GM23338 (cell line): ENCODE data around the gene SFMBT2. TPM values are rescaled to one million over a fixed set of nuclear protein-coding genes. Genes with fewer than 3 reads are reported as not detected.

Experiments
- ATAC-seq: fragments of 200-7000 bp; cut with Tn5 transposase; 3 replicates; pipeline ENCODE4 v1.9.1; 2020
- DNase-seq: peaks from one replicate; pipeline ENCODE4 v3.0.0-alpha.2; 2015; ENCODE audit warnings: low spot score
- H2AFZ ChIP-seq: fragments of 200-600 bp; sonication (generic); 2 replicates; pipeline ENCODE4 v1.8.0; 2016; ENCODE audit warnings: antibody characterized with exemption, mild to moderate bottlenecking, moderate library complexity
- H3F3A ChIP-seq: fragments of 200-600 bp; sonication (generic); replicated peaks from 2 replicates; pipeline ENCODE4 v1.8.0; 2017; ENCODE audit warnings: antibody characterized with exemption, mixed run types, low read depth
- H3K27ac ChIP-seq: fragments of 200-600 bp; sonication (generic); 2 replicates; pipeline ENCODE4 v1.6.1; 2016; ENCODE audit warnings: low read depth
- H3K27me3 ChIP-seq: fragments of 200-600 bp; sonication (generic); 2 replicates; pipeline ENCODE4 v1.8.0; 2016; ENCODE audit warnings: mild to moderate bottlenecking, mixed run types, moderate library complexity; ENCODE audit not compliant: insufficient read depth
- H3K36me3 ChIP-seq: fragments of 200-600 bp; sonication (generic); 2 replicates; pipeline ENCODE4 v1.8.0; 2016; ENCODE audit warnings: mild to moderate bottlenecking; ENCODE audit not compliant: insufficient read depth
- H3K4me1 ChIP-seq: fragments of 200-600 bp; sonication (generic); 2 replicates; pipeline ENCODE4 v1.8.0; 2016; ENCODE audit warnings: mild to moderate bottlenecking, moderate library complexity; ENCODE audit not compliant: insufficient read depth
- H3K4me2 ChIP-seq: fragments of 200-600 bp; sonication (generic); 2 replicates; pipeline ENCODE4 v1.7.1; 2017; ENCODE audit warnings: mixed run types
- H3K4me3 ChIP-seq: fragments of 200-600 bp; sonication (generic); 2 replicates; pipeline ENCODE4 v1.6.1; 2016; ENCODE audit warnings: mixed run types
- H3K79me2 ChIP-seq: fragments of 200-600 bp; sonication (generic); replicated peaks from 2 replicates; pipeline ENCODE4 v1.8.0; 2017; ENCODE audit warnings: mild to moderate bottlenecking; ENCODE audit not compliant: insufficient read depth
- H3K9me2 ChIP-seq: fragments of 200-600 bp; sonication (generic); 2 replicates; pipeline ENCODE4 v1.8.0; 2017; ENCODE audit not compliant: insufficient read depth
- H4K20me1 ChIP-seq: fragments of 200-600 bp; sonication (generic); replicated peaks from 2 replicates; pipeline ENCODE4 v1.8.0; 2017; ENCODE audit warnings: mild to moderate bottlenecking; ENCODE audit not compliant: insufficient read depth
- H3K27ac Mint-ChIP-seq: 2 replicates; pipeline ENCODE4 v1.8.0; 2020; ENCODE audit warnings: inconsistent platforms, mild to moderate bottlenecking, moderate library complexity, mixed read lengths
- H3K27me3 Mint-ChIP-seq: 3 replicates; pipeline ENCODE4 v1.8.0; 2022; ENCODE audit warnings: low read depth, mild to moderate bottlenecking, moderate library complexity, mixed read lengths, inconsistent platforms; ENCODE audit not compliant: insufficient read depth, poor library complexity
- H3K36me3 Mint-ChIP-seq: 3 replicates; pipeline ENCODE4 v1.8.0; 2021; ENCODE audit warnings: low read depth, mild to moderate bottlenecking, inconsistent platforms, moderate library complexity, mixed read lengths
- H3K4me1 Mint-ChIP-seq: 3 replicates; pipeline ENCODE4 v1.8.0; 2020; ENCODE audit warnings: mild to moderate bottlenecking, inconsistent platforms, mixed read lengths
- H3K4me3 Mint-ChIP-seq: 3 replicates; pipeline ENCODE4 v1.8.0; 2021; ENCODE audit warnings: moderate library complexity, mild to moderate bottlenecking, inconsistent platforms, mixed read lengths
- H3K9me3 Mint-ChIP-seq: 3 replicates; pipeline ENCODE4 v1.8.0; 2020; ENCODE audit warnings: moderate library complexity, mild to moderate bottlenecking, inconsistent platforms, mixed read lengths
- CREB1 ChIP-seq: fragments of 250-450 bp; sonication (Bioruptor Pico); IDR thresholded peaks from 2 replicates; pipeline ENCODE4 v1.5.0; 2020; ENCODE audit warnings: low read depth, mild to moderate bottlenecking, moderate library complexity
- CTCF ChIP-seq, 2 experiments: fragments of 200-600 bp in 1 of 2; sonication (generic) in 1 of 2; conservative IDR thresholded peaks; 2 replicates each; pipeline versions ENCODE4 v1.5.1 to v1.6.1; 2016 to 2017; ENCODE audit warnings: antibody characterized with exemption in 2 of 2, low read depth in 2 of 2, mild to moderate bottlenecking in 2 of 2, moderate library complexity in 1 of 2
- ETS1 ChIP-seq: IDR thresholded peaks from 2 replicates; pipeline ENCODE4 v1.6.1; 2016; ENCODE audit warnings: antibody characterized with exemption
- EZH2 ChIP-seq: fragments of 200-600 bp; sonication (generic); IDR thresholded peaks from one replicate; pipeline ENCODE4 v1.8.0; 2017; ENCODE audit warnings: antibody characterized with exemption, mild to moderate bottlenecking, low read depth; ENCODE audit not compliant: unreplicated experiment
- EZH2phosphoT487 ChIP-seq: fragments of 200-600 bp; sonication (generic); IDR thresholded peaks from one replicate; pipeline ENCODE4 v1.8.1; 2018; ENCODE audit warnings: antibody characterized with exemption; ENCODE audit not compliant: unreplicated experiment
- JUNB ChIP-seq: IDR thresholded peaks from one replicate; pipeline ENCODE4 v1.6.1; 2016; ENCODE audit warnings: antibody characterized with exemption; ENCODE audit not compliant: unreplicated experiment
- NANOG ChIP-seq: IDR thresholded peaks from 2 replicates; pipeline ENCODE4 v1.6.1; 2016; ENCODE audit warnings: antibody characterized with exemption, borderline replicate concordance
- POLR2AphosphoS5 ChIP-seq: IDR thresholded peaks from 2 replicates; pipeline ENCODE4 v1.6.1; 2016; ENCODE audit warnings: antibody characterized with exemption, low read depth
- REST ChIP-seq: IDR thresholded peaks from one replicate; pipeline ENCODE4 v1.6.1; 2018; ENCODE audit warnings: antibody characterized with exemption; ENCODE audit not compliant: unreplicated experiment
- STAT1 ChIP-seq: IDR thresholded peaks from one replicate; pipeline ENCODE4 v1.6.1; 2016; ENCODE audit warnings: antibody characterized with exemption; ENCODE audit not compliant: unreplicated experiment
- ZNF114 ChIP-seq: fragments of 250-450 bp; sonication (Bioruptor Pico); IDR thresholded peaks from 2 replicates; pipeline ENCODE4 v1.5.0; 2020; ENCODE audit warnings: mild to moderate bottlenecking, moderate library complexity
- ZNF331 ChIP-seq: fragments of 250-450 bp; sonication (Bioruptor Pico); IDR thresholded peaks from 2 replicates; pipeline ENCODE4 v1.5.0; 2020; ENCODE audit warnings: low read depth, mild to moderate bottlenecking, moderate library complexity
- ZNF462 ChIP-seq: fragments of 250-450 bp; sonication (Bioruptor Pico); IDR thresholded peaks from 2 replicates; pipeline ENCODE4 v1.5.0; 2020; ENCODE audit warnings: mild to moderate bottlenecking, moderate library complexity
- polyA plus RNA-seq: library from polyadenylated mRNA; unstranded; fragments of >200 nt; fragmentation: Nextera tagmentation; extraction: Ambion mirVana; gene quantifications from 2 replicates; pipeline ENCODE4 v1.2.1, GENCODE V29; 2016
- total RNA-seq: library from RNA; depleted of rRNA; stranded (reverse); fragments of >200 nt; shearing (Covaris generic); gene quantifications from 2 replicates; pipeline ENCODE4 v1.2.3, GENCODE V29; 2014

SFMBT2 gene
- total and polyA plus RNA-seq, 2 experiments from 2014 or later: 2.7 to 6.7 TPM

GRCh38 chr10:7275761-7276440, 134.9 kb downstream of the SFMBT2 start:
- H3K27ac ChIP-seq: no peak overlapping the region
- H2AFZ ChIP-seq: no peak overlapping the region
- TF ChIP-seq ZNF462 (CRISPR knock-in tag) (no peak), REST (no peak), STAT1 (no peak), ETS1 (no peak), CTCF (conservative IDR thresholded peaks at IDR 0.05; ENCODE audit: low read depth in 2 of 2) (no peak), ZNF114 (CRISPR knock-in tag) (no peak), JUNB (no peak), EZH2phosphoT487 (no peak), NANOG (no peak), CREB1 (CRISPR knock-in tag) (no peak), EZH2 (no peak), POLR2AphosphoS5 (no peak), ZNF331 (CRISPR knock-in tag) (no peak)
- H3K4me3 ChIP-seq: no peak overlapping the region
- H3K4me2 ChIP-seq: no peak overlapping the region
- Mint-ChIP-seq H3K27me3 (peaks cover 5% of the 10 kb centered on the region), H3K36me3 (no peaks in the 10 kb centered on the region), H3K27ac (no peak overlapping the region), H3K4me1 (peaks cover 3% of the 10 kb centered on the region; the same call in 2 of the 3 replicates), H3K4me3 (no peak overlapping the region), H3K9me3 (no peaks in the 10 kb centered on the region)
- H3K4me1 ChIP-seq: no peaks in the 10 kb centered on the region
- no peaks in the 10 kb centered on the region for H3K9me2 ChIP-seq
- H3F3A ChIP-seq: no peaks in the 10 kb centered on the region
- ATAC-seq: no peak
- H4K20me1 ChIP-seq: no peaks in the 10 kb centered on the region
- no peak for DNase-seq
- H3K27me3 ChIP-seq: no peaks in the 10 kb centered on the region
- H3K79me2 ChIP-seq: no peaks in the 10 kb centered on the region
- H3K36me3 ChIP-seq: no peaks in the 10 kb centered on the region
